GM23338 (cell line): Measurements from ENCODE around the gene PTP4A2.

ENCODE experiments used
- CTCF ChIP-seq, 2 experiments: fragments of 200-600 bp in 1 of 2; sonication (generic) in 1 of 2; conservative IDR thresholded peaks; 2 replicates each; pipeline versions ENCODE4 v1.5.1 to v1.6.1; 2016 to 2017; ENCODE audit warnings: antibody characterized with exemption in 2 of 2, low read depth in 2 of 2, mild to moderate bottlenecking in 2 of 2, moderate library complexity in 1 of 2
- EZH2phosphoT487 ChIP-seq: fragments of 200-600 bp; sonication (generic); IDR thresholded peaks from one replicate; pipeline ENCODE4 v1.8.1; 2018; ENCODE audit warnings: antibody characterized with exemption; ENCODE audit not compliant: unreplicated experiment
- POLR2AphosphoS5 ChIP-seq: IDR thresholded peaks from 2 replicates; pipeline ENCODE4 v1.6.1; 2016; ENCODE audit warnings: antibody characterized with exemption, low read depth

DNA sequence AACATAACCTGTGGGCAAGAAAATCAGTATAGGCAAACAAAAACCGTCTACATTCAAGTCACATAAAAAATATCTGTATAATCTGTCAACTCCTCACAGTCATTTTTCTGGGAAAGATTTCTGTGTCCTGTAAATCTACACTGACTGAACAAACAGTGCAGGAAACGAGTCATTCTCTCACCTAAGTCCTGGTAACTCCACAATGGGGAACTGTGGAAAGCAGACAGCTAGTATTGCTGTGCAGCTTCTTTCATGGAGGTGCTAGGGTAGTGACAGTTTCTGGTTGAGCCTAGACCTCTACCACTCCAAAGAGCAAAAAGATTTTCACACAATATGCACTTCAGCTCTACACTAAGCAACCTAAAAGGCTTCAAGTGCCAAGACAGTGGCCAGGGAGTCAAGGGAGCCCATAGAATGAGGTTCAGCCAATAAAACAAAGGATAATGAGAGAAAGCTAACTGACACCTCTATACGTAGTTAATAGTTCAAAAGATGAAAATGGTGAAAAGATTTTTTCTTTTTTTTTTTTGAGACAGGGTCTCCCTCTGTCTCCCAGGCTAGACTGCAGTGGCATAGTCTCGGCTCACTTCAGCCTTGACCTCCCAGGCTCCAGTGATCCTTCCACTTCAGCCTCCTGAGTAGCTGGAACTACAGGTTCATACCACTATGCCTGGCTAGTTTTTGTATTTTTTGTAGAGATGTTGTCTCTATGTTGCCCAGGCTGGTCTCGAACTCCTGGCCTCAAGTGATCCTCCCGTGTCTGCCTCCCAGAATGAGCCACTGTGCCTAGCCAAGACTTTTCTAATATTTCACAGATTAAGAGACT lies 5.5 kb downstream of the PTP4A2 start:
- TF ChIP-seq POLR2AphosphoS5: no peak
- no peak for TF ChIP-seq CTCF (conservative IDR thresholded peaks at IDR 0.05; ENCODE audit: low read depth in 2 of 2)
- no peak for TF ChIP-seq EZH2phosphoT487
